Suprapubic skin (tissue), 4 donors: ENCODE measurements around the gene BIN1. TPM values are rescaled to one million over a fixed set of nuclear protein-coding genes. Genes with fewer than 3 reads are reported as not detected.

ENCODE experiments used
- DNase-seq, 2 donors: peaks; one replicate each; pipeline ENCODE4 v3.0.0-alpha.2; 2019; ENCODE audit warnings: low spot score in 2 of 2
- H3K27ac ChIP-seq: fragments of 200-600 bp; sonication (generic); one replicate; pipeline ENCODE4 v1.5.1; 2019
- H3K27me3 ChIP-seq: fragments of 200-600 bp; sonication (generic); one replicate; pipeline ENCODE4 v1.5.1; 2019
- H3K36me3 ChIP-seq: fragments of 200-600 bp; sonication (generic); one replicate; pipeline ENCODE4 v1.5.1; 2019
- H3K4me1 ChIP-seq: fragments of 200-600 bp; sonication (generic); one replicate; pipeline ENCODE4 v1.5.1; 2019
- H3K4me3 ChIP-seq: fragments of 200-600 bp; sonication (generic); one replicate; pipeline ENCODE4 v1.5.1; 2019; ENCODE audit warnings: mild to moderate bottlenecking
- H3K9me3 ChIP-seq: fragments of 200-600 bp; sonication (generic); one replicate; pipeline ENCODE4 v1.5.1; 2019
- EP300 ChIP-seq: sonication (generic); formaldehyde crosslinking; IDR thresholded peaks from one replicate; pipeline ENCODE4 v1.6.1; 2017; ENCODE audit warnings: antibody characterized with exemption
- POLR2A ChIP-seq, 2 donors: fragments of 450-650 bp; IDR thresholded peaks; one replicate each; pipeline ENCODE4 v1.6.1; 2017; ENCODE audit warnings: antibody characterized with exemption in 2 of 2, mild to moderate bottlenecking in 2 of 2, moderate library complexity in 2 of 2
- POLR2AphosphoS5 ChIP-seq, 3 donors: sonication (generic); formaldehyde crosslinking; IDR thresholded peaks; one replicate each; pipeline ENCODE4 v1.6.1; 2017; ENCODE audit warnings: antibody characterized with exemption in 3 of 3
- WGBS: methylation state at CpG from one replicate; pipeline ENCODE4 v1.1.5; 2018; 5-methylcytosine and 5-hydroxymethylcytosine counted together
- total RNA-seq, 4 donors: library from RNA; depleted of rRNA; stranded (reverse); fragments of >200 nt; gene quantifications; one replicate each; pipeline ENCODE4 v1.1.0, GENCODE V29; 2016
- TF ChIP-seq, protein P1 (sequence below), 2 donors: fragments of 200-600 bp in 1 of 2; fragments of 450-650 bp in 1 of 2; sonication (generic) in 1 of 2; IDR thresholded peaks; one replicate each; pipeline ENCODE4 v1.5.1; 2016 to 2019; ENCODE audit warnings: antibody characterized with exemption in 2 of 2, mild to moderate bottlenecking in 1 of 2, moderate library complexity in 1 of 2

The BIN1 gene
- total RNA-seq, 4 donors from 2014 or later: 5.6 to 13.3 (median 8.8) TPM

DNA sequence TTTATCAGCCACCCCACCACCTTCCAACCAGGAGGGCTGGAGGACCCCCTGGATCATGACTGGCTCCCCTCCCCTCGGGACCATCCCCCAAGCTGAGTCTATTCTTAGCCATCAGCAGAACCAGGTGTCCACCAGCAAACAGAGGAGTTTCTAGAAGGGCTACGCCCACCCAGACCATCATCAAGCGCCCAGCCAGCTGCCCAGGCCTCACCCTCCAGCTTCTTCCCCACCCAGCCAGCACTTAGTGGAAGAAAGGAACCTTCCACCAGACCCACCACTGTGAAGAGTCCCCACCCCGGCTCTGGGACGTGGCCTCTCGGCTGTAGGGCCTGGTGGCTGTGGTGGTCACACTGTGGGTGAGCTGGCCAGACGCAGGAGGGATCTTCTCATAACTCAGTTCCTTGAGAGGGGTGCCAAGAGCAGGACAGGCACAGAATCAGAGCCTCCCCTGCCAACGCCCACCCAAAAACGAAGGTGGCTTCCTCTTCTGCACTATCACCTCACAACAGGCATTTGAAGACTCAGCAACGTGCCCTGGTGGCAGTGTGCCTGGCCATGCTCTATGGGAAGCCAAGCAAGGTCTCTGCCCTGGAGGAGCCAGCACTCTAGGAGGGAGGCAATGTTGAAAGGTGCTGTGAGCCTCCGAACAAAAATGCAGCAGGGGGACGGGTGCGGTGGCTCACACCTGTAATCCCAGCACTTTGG lies 19.0 kb downstream of the BIN1 start:
- Histone ChIP-seq H3K36me3 (no peaks in the 10 kb centered on the region), H3K9me3 (no peaks in the 10 kb centered on the region), H3K27ac (peak overlapping the region; percentile 64), H3K4me3 (no peak overlapping the region), H3K27me3 (no peaks in the 10 kb centered on the region), H3K4me1 (peaks cover 66% of the 10 kb centered on the region)
- WGBS: 55% methylated on average over 7 of the region's 13 CpGs
- no peak for TF ChIP-seq POLR2AphosphoS5 (IDR thresholded peaks at IDR 0.05)
- TF ChIP-seq, protein P1, sequence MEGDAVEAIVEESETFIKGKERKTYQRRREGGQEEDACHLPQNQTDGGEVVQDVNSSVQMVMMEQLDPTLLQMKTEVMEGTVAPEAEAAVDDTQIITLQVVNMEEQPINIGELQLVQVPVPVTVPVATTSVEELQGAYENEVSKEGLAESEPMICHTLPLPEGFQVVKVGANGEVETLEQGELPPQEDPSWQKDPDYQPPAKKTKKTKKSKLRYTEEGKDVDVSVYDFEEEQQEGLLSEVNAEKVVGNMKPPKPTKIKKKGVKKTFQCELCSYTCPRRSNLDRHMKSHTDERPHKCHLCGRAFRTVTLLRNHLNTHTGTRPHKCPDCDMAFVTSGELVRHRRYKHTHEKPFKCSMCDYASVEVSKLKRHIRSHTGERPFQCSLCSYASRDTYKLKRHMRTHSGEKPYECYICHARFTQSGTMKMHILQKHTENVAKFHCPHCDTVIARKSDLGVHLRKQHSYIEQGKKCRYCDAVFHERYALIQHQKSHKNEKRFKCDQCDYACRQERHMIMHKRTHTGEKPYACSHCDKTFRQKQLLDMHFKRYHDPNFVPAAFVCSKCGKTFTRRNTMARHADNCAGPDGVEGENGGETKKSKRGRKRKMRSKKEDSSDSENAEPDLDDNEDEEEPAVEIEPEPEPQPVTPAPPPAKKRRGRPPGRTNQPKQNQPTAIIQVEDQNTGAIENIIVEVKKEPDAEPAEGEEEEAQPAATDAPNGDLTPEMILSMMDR (IDR thresholded peaks at IDR 0.05): no peak
- no peak for TF ChIP-seq POLR2A (IDR thresholded peaks at IDR 0.05)
- no peak for TF ChIP-seq EP300
- DNase-seq: no peak

DNA sequence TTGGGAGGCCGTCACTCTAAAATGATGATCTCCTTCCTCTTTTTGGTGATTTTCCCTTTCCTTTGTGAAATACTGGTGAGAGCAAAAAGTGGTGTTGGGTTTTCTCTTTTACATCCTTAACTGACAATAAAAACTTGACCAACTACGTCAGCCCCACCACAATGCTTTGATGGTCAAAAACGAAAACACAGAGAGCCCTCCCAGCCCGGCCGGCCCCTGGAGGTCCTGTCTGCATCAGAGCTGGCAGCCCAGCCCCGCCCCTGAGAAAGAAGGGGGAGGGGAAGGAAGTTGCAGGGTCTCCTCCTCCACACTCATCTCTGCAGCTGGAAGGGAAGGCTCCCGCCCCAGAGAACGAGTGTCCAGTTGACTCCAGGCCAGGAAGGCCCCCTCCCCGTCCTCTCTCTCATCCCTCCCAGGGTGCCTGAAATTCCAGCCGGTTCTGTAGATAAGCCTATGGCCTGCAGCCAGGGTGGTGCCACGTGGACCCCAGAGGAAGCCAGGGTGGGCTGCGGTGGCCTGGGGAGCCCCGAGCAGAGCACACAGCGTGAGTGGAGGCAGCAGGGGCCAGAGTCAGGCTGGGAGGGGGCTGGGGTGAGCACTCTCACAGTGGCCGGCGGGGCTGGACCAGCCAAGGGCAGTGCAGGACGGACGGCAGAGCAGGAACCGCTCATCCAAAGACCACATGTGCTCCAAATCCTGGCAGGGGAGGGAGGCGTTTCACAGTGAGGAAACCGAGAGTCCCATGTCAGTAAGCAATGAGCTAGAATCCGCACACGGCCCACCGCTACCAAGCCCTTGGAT lies 19.8 kb downstream of the BIN1 start:
- peak overlapping the region; percentile 18 for H3K4me3 ChIP-seq
- no peak for TF ChIP-seq POLR2AphosphoS5 (IDR thresholded peaks at IDR 0.05)
- H3K27me3 ChIP-seq: no peaks in the 10 kb centered on the region
- H3K36me3 ChIP-seq: no peaks in the 10 kb centered on the region
- H3K9me3 ChIP-seq: no peaks in the 10 kb centered on the region
- H3K4me1 ChIP-seq: peaks cover 70% of the 10 kb centered on the region
- peak overlapping the region; percentile 64 for H3K27ac ChIP-seq
- DNase-seq: peak in 1 of 2 donors; percentile 87
- WGBS: 58% methylated on average over 15 of the region's 24 CpGs

DNA sequence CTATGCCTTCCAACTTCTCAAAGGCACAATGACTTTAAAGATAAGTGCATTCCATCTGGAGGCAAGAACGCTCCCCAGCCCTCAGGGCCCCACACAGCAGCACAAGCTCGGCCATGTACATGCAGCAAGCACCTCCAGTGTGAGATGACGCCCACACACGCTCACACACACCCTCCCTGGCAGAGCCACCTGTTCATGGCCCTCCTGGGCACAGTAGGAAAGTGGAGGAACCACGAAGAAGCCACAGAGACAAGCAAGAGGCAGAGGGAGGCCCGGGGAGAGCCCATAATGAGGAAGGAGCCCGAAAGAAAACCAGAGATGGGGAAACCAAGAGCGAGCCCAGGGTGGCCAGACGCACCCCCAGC lies 21.7 kb downstream of the BIN1 start:
- 50% methylated on average over 9 of the region's 9 CpGs for WGBS
- H3K36me3 ChIP-seq: no peaks in the 10 kb centered on the region
- H3K4me1 ChIP-seq: peaks cover 66% of the 10 kb centered on the region
- TF ChIP-seq, protein P1 (IDR thresholded peaks at IDR 0.05): no peak
- TF ChIP-seq POLR2A (IDR thresholded peaks at IDR 0.05) (no peak), POLR2AphosphoS5 (IDR thresholded peaks at IDR 0.05) (no peak), EP300 (no peak)
- H3K4me3 ChIP-seq: no peak overlapping the region
- H3K27me3 ChIP-seq: no peaks in the 10 kb centered on the region
- H3K27ac ChIP-seq: peak overlapping the region; percentile 50
- no peaks in the 10 kb centered on the region for H3K9me3 ChIP-seq
- DNase-seq: no peak

DNA sequence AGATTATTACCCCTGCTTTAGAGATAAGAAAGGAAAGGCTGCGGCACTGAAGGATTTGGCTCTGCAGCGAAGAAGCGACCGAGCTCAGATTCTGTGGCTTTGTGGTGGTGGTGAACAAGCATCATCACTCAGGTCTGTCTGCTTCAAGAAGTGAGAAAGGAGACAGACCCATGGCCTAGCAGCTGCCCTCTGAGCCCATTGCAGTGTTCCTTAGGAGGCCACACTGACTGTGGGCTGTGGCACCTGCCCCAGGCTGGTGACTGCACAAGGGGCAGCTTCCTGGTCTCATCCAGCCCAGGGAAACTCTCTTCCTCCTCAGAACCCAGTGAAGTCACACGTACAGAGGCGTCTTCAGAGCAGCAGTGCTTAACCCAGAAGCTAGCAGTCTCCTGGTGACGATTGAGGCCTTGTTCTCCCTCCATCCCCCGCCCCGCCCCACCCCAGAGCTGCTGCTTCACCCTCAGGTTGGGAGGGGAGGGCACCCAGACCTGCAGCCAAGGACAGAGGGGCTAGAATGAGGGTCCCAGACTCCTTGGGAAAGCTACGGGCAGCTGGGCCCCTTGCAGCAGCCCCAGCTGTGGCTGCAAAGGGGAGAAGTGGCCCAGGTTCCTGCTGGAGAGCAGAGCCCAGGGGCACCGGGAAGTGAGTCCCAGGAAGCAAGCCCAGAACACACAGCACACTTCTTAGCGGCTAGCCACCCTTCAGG lies 22.2 kb downstream of the BIN1 start:
- H3K36me3 ChIP-seq: no peaks in the 10 kb centered on the region
- H3K27me3 ChIP-seq: no peaks in the 10 kb centered on the region
- no peak for DNase-seq
- H3K4me3 ChIP-seq: no peak overlapping the region
- TF ChIP-seq POLR2AphosphoS5 (IDR thresholded peaks at IDR 0.05) (no peak), EP300 (no peak), POLR2A (IDR thresholded peaks at IDR 0.05) (no peak)
- 85% methylated on average over 4 of the region's 12 CpGs for WGBS
- H3K9me3 ChIP-seq: no peaks in the 10 kb centered on the region
- H3K27ac ChIP-seq: peak overlapping the region; percentile 50
- H3K4me1 ChIP-seq: peaks cover 65% of the 10 kb centered on the region

DNA sequence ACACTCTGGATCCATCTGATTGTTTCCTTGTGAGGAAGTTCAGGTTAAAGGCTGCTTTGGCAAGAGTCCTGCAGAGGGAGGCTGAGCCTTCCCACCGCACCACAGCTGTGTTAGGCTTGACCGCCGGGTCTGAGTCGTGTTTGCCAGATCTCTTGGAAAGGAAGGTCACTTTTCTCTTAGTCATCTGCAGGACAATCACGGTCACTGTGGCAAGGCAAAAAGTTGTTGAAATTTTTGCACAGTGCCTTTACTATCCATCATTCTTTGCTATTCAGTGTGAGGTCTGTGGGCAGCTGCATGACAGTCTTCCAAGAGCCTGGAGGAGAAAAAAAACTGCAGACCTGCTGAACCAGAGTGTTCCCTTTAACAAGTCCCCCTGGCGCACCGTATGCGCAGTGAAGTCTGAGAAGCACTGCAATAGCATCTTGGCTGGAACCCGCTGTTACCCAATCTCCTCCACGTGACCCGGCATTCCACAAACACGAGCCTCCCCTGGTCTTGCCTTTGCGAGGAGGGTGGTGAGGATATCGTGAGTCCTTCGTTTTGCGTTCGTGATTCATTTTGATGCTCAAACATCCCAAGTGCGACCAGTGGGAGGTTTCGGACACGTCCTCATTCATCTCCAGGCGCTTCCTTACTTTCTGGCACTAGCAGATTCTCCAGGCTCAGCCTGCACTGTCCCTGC lies 23.0 kb downstream of the BIN1 start:
- Histone ChIP-seq H3K27ac (peak overlapping the region; percentile 50), H3K4me1 (peaks cover 67% of the 10 kb centered on the region), H3K36me3 (no peaks in the 10 kb centered on the region), H3K4me3 (no peak overlapping the region), H3K9me3 (no peaks in the 10 kb centered on the region), H3K27me3 (no peaks in the 10 kb centered on the region)
- WGBS: 60% methylated on average over 21 of the region's 21 CpGs
- peak; percentile 89 to 92 for DNase-seq
- TF ChIP-seq, protein P1 (IDR thresholded peaks at IDR 0.05): peak in 1 of 2 donors; percentile 22
- TF ChIP-seq POLR2A (IDR thresholded peaks at IDR 0.05) (no peak), POLR2AphosphoS5 (IDR thresholded peaks at IDR 0.05) (peak in 2 of 3 donors; percentile 62 to 65)
